Tibial nerve (tissue), 4 donors: Measurements from ENCODE around the gene ZMIZ2. TPM values are rescaled to one million over a fixed set of nuclear protein-coding genes. Genes with fewer than 3 reads are reported as not detected.

Experiments
- DNase-seq, 2 donors: peaks; one replicate each; pipeline ENCODE4 v3.0.0-alpha.2; 2019; ENCODE audit warnings: low spot score in 2 of 2
- H3K27ac ChIP-seq, 4 donors: fragments of 200-600 bp; sonication (generic) in 3 of 4; one replicate each; pipeline ENCODE4 v1.5.1; 2017 to 2019; ENCODE audit warnings: mild to moderate bottlenecking in 1 of 4
- H3K27me3 ChIP-seq, 2 donors: fragments of 200-600 bp; sonication (generic) in 1 of 2; one replicate each; pipeline versions ENCODE4 v1.5.1 to v1.6.0; 2017 to 2019
- H3K36me3 ChIP-seq, 3 donors: fragments of 200-600 bp; sonication (generic); one replicate each; pipeline ENCODE4 v1.5.1; 2018 to 2019
- H3K4me1 ChIP-seq, 4 donors: fragments of 200-600 bp; sonication (generic) in 3 of 4; one replicate each; pipeline ENCODE4 v1.5.1; 2017 to 2019
- H3K4me3 ChIP-seq, 4 donors: fragments of 200-600 bp; sonication (generic) in 3 of 4; one replicate each; pipeline ENCODE4 v1.5.1; 2017 to 2019; ENCODE audit warnings: mild to moderate bottlenecking in 1 of 4, moderate library complexity in 1 of 4
- H3K9me3 ChIP-seq, 4 donors: fragments of 200-600 bp; sonication (generic) in 3 of 4; one replicate each; pipeline ENCODE4 v1.5.1; 2017 to 2019
- EP300 ChIP-seq, 2 donors: sonication (generic); formaldehyde crosslinking; IDR thresholded peaks; one replicate each; pipeline ENCODE4 v1.6.1; 2017; ENCODE audit warnings: antibody characterized with exemption in 2 of 2, mild to moderate bottlenecking in 1 of 2
- POLR2A ChIP-seq, 2 donors: fragments of 450-650 bp; IDR thresholded peaks; one replicate each; pipeline ENCODE4 v1.6.1; 2017; ENCODE audit warnings: antibody characterized with exemption in 2 of 2, mild to moderate bottlenecking in 2 of 2, moderate library complexity in 2 of 2
- WGBS, 2 donors: methylation state at CpG; one replicate each; pipeline ENCODE4 v1.1.5; 2018; 5-methylcytosine and 5-hydroxymethylcytosine counted together
- total RNA-seq, 4 donors: library from RNA; depleted of rRNA; stranded (reverse); fragments of >200 nt; gene quantifications; one replicate each; pipeline ENCODE4 v1.1.0, GENCODE V29; 2016
- TF ChIP-seq, protein P1 (sequence below), 5 experiments: fragments of 200-600 bp in 3 of 5; fragments of 450-650 bp in 2 of 5; sonication (generic) in 3 of 5; IDR thresholded peaks; one replicate each; pipeline ENCODE4 v1.5.1; 2016 to 2019; ENCODE audit warnings: antibody characterized with exemption in 5 of 5, mild to moderate bottlenecking in 3 of 5, moderate library complexity in 2 of 5

The ZMIZ2 gene
- total RNA-seq, 4 donors from 2014 or later = 24.7 to 48.9 (median 32.7) TPM

DNA sequence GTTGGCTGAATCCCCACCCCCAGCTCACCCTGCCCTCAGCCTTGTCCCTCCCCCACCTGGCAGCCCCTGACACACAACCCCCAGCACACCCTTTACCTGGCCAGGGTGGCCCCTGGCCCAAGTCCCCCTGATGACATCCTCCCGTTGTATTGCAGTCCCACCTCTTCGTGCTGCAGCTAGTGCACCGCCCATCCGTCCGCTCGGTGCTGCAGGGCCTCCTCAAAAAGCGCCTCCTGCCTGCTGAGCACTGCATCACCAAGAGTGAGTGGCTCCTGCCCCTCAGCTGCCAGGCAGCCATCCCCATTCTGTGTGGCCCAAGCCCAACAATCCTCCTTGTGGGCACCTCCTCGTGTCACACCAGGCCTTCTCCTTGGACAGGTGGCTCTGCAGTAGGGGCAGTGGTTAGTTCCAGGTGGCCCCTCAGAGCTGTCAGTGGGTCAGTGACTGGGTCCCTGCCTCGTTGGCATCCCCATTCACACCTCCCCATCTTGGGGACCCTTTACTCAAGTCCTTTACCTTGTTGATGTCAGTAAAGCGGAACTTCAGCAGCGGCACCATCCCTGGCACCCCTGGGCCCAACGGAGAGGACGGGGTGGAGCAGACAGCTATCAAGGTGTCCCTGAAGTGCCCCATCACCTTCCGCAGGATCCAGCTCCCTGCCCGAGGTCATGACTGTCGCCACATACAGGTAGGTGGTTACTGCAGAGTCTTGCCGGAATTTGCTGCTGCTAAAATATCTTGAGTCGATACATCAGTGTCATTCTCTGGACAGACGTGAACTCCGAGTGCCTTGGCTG is 14.3 kb downstream of the ZMIZ2 start:
- Histone ChIP-seq H3K27me3 (no peaks in the 10 kb centered on the region), H3K27ac (peak overlapping the region in 1 of 4 donors; percentile 51), H3K4me1 (peaks cover 0 to 19% (median 3%) of the 10 kb centered on the region in 4 donors), H3K4me3 (no peak overlapping the region), H3K9me3 (no peaks in the 10 kb centered on the region), H3K36me3 (peaks cover 12 to 99% (median 35%) of the 10 kb centered on the region in 3 donors)
- no peak for DNase-seq
- TF ChIP-seq EP300 (IDR thresholded peaks at IDR 0.05) (no peak), POLR2A (IDR thresholded peaks at IDR 0.05) (no peak)
- TF ChIP-seq, protein P1, sequence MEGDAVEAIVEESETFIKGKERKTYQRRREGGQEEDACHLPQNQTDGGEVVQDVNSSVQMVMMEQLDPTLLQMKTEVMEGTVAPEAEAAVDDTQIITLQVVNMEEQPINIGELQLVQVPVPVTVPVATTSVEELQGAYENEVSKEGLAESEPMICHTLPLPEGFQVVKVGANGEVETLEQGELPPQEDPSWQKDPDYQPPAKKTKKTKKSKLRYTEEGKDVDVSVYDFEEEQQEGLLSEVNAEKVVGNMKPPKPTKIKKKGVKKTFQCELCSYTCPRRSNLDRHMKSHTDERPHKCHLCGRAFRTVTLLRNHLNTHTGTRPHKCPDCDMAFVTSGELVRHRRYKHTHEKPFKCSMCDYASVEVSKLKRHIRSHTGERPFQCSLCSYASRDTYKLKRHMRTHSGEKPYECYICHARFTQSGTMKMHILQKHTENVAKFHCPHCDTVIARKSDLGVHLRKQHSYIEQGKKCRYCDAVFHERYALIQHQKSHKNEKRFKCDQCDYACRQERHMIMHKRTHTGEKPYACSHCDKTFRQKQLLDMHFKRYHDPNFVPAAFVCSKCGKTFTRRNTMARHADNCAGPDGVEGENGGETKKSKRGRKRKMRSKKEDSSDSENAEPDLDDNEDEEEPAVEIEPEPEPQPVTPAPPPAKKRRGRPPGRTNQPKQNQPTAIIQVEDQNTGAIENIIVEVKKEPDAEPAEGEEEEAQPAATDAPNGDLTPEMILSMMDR (IDR thresholded peaks at IDR 0.05) = no peak
- 90 to 93% methylated on average over 19 to 20 of the region's 20 CpGs for WGBS, 2 donors

DNA sequence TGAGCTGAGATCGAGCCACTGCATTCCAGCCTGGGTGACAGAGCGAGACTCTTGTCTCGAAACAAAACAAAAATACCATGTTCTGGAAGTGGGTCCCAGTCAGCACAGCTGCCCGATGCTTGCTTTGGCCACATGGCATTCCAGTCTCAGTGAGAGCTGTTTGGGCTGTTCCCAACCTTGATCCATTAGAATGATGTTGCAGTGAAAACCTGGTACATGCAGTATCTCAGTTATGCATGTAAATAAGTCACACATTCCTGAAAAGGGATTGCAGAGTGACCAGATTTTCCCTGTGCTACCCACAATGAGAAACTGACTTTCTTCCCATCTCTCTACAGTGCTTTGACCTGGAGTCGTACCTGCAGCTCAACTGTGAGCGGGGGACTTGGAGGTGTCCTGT is 15.4 kb downstream of the ZMIZ2 start:
- DNase-seq = no peak
- H3K4me3 ChIP-seq = no peak overlapping the region
- H3K27ac ChIP-seq = no peak overlapping the region
- no peaks in the 10 kb centered on the region for H3K27me3 ChIP-seq
- TF ChIP-seq EP300 (IDR thresholded peaks at IDR 0.05) (no peak), POLR2A (IDR thresholded peaks at IDR 0.05) (no peak)
- TF ChIP-seq, protein P1 (IDR thresholded peaks at IDR 0.05) = no peak
- 90 to 94% methylated on average over 6 of the region's 6 CpGs for WGBS, 2 donors
- H3K9me3 ChIP-seq = no peaks in the 10 kb centered on the region
- H3K4me1 ChIP-seq = peaks cover 0 to 30% (median 10%) of the 10 kb centered on the region in 4 donors
- H3K36me3 ChIP-seq = peaks cover 12 to 90% (median 35%) of the 10 kb centered on the region in 3 donors

DNA sequence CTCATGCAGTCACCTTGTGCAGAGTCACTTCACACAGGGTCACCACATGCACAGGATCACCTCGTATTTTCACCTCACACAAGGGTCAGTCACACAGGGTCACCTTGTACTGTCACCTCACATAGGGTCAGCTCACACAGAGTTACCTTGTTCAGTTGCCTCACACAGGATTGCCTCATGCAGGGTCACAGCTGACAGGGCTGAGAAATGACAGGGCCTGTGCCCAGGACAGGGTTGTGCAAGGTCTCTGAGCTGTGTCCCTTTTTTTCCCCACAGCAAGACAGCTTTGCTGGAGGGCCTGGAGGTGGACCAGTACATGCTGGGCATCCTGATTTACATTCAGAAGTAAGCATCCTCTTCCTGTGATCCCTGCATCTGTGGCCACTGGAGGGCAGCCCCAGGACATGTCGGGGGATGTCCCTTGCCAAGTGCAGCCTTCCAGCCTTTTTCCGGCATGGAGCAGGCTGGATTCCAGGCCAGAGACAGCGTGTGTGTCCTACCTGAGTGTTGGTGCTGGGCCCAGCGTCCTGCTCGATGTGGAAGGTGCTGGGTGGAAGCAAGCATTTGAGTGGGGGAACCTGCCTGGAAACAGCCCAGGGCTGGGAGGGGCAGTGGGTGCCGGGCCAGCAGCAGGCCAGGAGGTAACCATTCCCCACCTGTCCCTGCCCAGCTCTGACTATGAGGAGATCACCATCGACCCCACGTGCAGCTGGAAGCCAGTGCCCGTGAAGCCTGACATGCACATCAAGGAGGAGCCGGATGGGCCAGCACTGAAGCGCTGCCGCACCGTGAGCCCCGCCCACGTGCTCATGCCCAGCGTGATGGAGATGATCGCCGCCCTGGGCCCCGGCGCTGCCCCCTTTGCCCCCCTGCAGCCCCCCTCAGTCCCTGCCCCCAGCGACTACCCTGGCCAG is 16.3 kb downstream of the ZMIZ2 start:
- TF ChIP-seq POLR2A (IDR thresholded peaks at IDR 0.05) (no peak), EP300 (IDR thresholded peaks at IDR 0.05) (no peak)
- TF ChIP-seq, protein P1 (IDR thresholded peaks at IDR 0.05) = no peak
- Histone ChIP-seq H3K27me3 (no peaks in the 10 kb centered on the region), H3K27ac (no peak overlapping the region), H3K36me3 (peaks cover 12 to 81% (median 35%) of the 10 kb centered on the region in 3 donors), H3K4me1 (peaks cover 0 to 39% (median 17%) of the 10 kb centered on the region in 4 donors), H3K9me3 (no peaks in the 10 kb centered on the region), H3K4me3 (no peak overlapping the region)
- 76 to 92% methylated on average over 6 to 12 of the region's 22 CpGs for WGBS, 2 donors
- no peak for DNase-seq

DNA sequence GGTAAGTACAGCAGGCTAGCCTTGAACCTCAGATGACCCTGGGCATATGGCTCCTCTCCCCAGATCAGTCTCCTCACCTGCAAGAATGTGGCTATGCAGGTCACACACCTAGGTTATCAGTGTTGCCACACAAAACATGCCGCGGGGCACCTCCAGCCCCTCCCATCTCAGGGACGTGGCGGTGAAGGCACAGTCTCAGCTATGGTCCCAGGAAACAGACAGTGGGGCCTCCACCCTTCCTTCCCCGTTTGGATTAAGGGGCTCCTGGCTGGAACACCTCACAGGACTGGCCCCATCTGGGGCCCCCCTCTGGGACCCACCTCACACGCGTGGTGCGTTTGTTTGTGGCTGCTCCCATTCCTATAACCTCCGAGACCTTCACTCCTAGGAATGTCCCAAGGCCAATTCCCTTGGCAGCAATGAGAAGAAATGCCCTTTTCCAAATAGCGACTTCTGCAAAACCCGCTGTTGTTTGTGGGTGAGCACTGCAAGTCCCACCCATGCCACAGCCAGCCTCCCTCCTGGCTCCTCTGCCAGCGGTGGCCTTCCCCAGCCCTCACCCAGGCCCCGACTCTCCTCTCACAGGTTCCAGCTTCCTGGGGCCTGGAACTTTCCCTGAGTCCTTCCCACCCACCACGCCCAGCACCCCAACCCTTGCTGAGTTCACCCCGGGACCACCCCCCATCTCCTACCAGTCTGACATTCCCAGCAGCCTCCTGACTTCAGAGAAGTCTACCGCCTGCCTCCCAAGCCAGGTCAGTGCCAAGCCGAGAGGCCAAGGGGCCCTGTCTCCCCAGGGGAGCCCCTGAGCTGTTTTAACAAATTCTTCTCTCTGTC is 17.1 kb downstream of the ZMIZ2 start:
- Histone ChIP-seq H3K36me3 (peaks cover 12 to 72% (median 30%) of the 10 kb centered on the region in 3 donors), H3K27me3 (no peaks in the 10 kb centered on the region), H3K9me3 (no peaks in the 10 kb centered on the region), H3K4me1 (peaks cover 0 to 47% (median 21%) of the 10 kb centered on the region in 4 donors), H3K27ac (no peak overlapping the region), H3K4me3 (no peak overlapping the region)
- no peak for DNase-seq
- 88 to 93% methylated on average over 12 to 17 of the region's 17 CpGs for WGBS, 2 donors
- TF ChIP-seq POLR2A (IDR thresholded peaks at IDR 0.05) = no peak
- no peak for TF ChIP-seq EP300 (IDR thresholded peaks at IDR 0.05)
- TF ChIP-seq, protein P1 (IDR thresholded peaks at IDR 0.05) = no peak
